ENCODE data around the gene KCNE3. TPM values are rescaled to one million over a fixed set of nuclear protein-coding genes. Genes with fewer than 3 reads are reported as not detected.

The KCNE3 gene
- total RNA-seq, 1 experiment from 2014 or later, result 4.9 TPM

DNA sequence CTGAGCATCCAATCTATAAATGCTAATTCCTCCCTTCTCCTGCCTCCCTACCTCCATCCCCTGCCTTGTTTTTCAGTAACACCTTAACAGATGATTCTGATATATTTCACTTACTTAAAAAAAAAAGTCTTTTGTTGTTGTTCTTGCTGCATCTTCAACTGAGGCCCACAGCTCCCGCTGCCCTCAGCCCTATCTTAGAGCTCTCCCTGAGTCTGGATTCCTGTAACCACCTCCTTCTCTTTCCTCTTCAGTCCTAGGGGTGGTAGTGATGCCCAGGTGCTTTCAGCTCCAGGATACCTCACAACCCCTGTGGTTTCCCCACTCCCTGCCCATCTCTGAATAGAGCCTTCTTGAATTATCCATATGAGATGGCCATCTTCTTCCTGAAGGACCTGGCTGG lies 3.7 kb upstream of the KCNE3 start:
- no peaks in the 10 kb centered on the region for H3K79me2 ChIP-seq (ENCODE audit: insufficient read depth, low read length)
- H2AK5ac ChIP-seq (ENCODE audit: insufficient read length, low read length), result no peak overlapping the region
- no CpG with 5 or more reads among the region's 1 CpG for WGBS (ENCODE audit: extremely low coverage, insufficient read length, low lambda C conversion rate)

More for the DNA sequence above, 3.7 kb upstream of the KCNE3 start:
- no peak overlapping the region for H3K4ac ChIP-seq (ENCODE audit: low read depth, low read length)
- no peaks in the 10 kb centered on the region for H3K9me3 Mint-ChIP-seq
- no peak overlapping the region for H3T11ph ChIP-seq (ENCODE audit: low read length)
- no peak overlapping the region for H2BK15ac ChIP-seq (ENCODE audit: low read depth, low read length)
- no peak overlapping the region for H4K91ac ChIP-seq (ENCODE audit: insufficient read length, low read depth, low read length)
- no peak overlapping the region for H2BK120ac ChIP-seq (ENCODE audit: low read depth, low read length, poor library complexity, severe bottlenecking)
- H3K4me3 Mint-ChIP-seq, result no peak overlapping the region
- no peak overlapping the region for H3K9ac ChIP-seq (ENCODE audit: extremely low read depth, insufficient read length, low read length)
- H2BK12ac ChIP-seq (ENCODE audit: insufficient read length, low read depth, low read length), result no peak overlapping the region
- no peak overlapping the region for H3K23ac ChIP-seq (ENCODE audit: insufficient read length, low read depth, low read length)
- no peak overlapping the region for H2AFZ ChIP-seq (ENCODE audit: low read length)
- peaks cover 17% of the 10 kb centered on the region for H3K27me3 Mint-ChIP-seq (ENCODE audit: low read depth)
- H3K27ac Mint-ChIP-seq, result no peak overlapping the region
- no peak for DNase-seq
- H3K4me2 ChIP-seq (ENCODE audit: insufficient read depth, insufficient read length, low read length), result no peak overlapping the region
- no peaks in the 10 kb centered on the region for H3K36me3 Mint-ChIP-seq (ENCODE audit: insufficient read depth in 1 of 3, low read depth in 3 of 3)
- H3K79me1 ChIP-seq (ENCODE audit: insufficient read depth, low read depth, low read length, poor library complexity, severe bottlenecking), result no peaks in the 10 kb centered on the region
- TF ChIP-seq CTCF (conservative IDR thresholded peaks at IDR 0.05), result no peak
- no peak overlapping the region for H3K56ac ChIP-seq (ENCODE audit: insufficient read length, low read depth, low read length)
- H4K20me1 ChIP-seq (ENCODE audit: control insufficient read depth, insufficient read depth, insufficient read length), result no peaks in the 10 kb centered on the region
- H2BK5ac ChIP-seq (ENCODE audit: insufficient read length, low read length), result no peak overlapping the region
- H3K23me2 ChIP-seq (ENCODE audit: insufficient read length, low read depth, low read length, poor library complexity, severe bottlenecking), result peaks cover 3% of the 10 kb centered on the region
- no peak overlapping the region for H3K14ac ChIP-seq (ENCODE audit: insufficient read depth, low read length)
- peaks cover 12 to 19% of the 10 kb centered on the region in 2 experiments for H3K4me1 Mint-ChIP-seq
- no peak overlapping the region for H3K27ac ChIP-seq (ENCODE audit: insufficient read length, low read depth, low read length)
- peaks cover 4% of the 10 kb centered on the region; the same call in 1 of the 2 replicates for H3K4me1 ChIP-seq (ENCODE audit: insufficient read depth, low read length)
- no peaks in the 10 kb centered on the region for H3K27me3 ChIP-seq (ENCODE audit: insufficient read depth, low read length)
- H4K5ac ChIP-seq (ENCODE audit: insufficient read length, low read depth, low read length), result no peak overlapping the region
- no peak overlapping the region for H3K18ac ChIP-seq (ENCODE audit: insufficient read length, low read depth, low read length)
- no peak overlapping the region for H4K8ac ChIP-seq (replicated peaks; ENCODE audit: insufficient read length, low read depth, low read length)
- H2BK20ac ChIP-seq (ENCODE audit: low read depth, low read length, poor library complexity, severe bottlenecking), result no peak overlapping the region
- no peaks in the 10 kb centered on the region for H3K9me3 ChIP-seq (ENCODE audit: control insufficient read depth, low read depth, low read length)

Data from H9 (cell line).